PC-3 (cell line): Measurements from ENCODE around the gene GPR18. TPM values are rescaled to one million over a fixed set of nuclear protein-coding genes. Genes with fewer than 3 reads are reported as not detected.

Experiments used
- ATAC-seq: fragments of 200-7000 bp; cut with Tn5 transposase; 2 replicates; pipeline ENCODE4 v1.9.1; 2020; ENCODE audit warnings: mild to moderate bottlenecking, moderate library complexity
- BruUV-seq: library from RNA; stranded (reverse); fragments of 400-500 nt; replicated peaks from 2 replicates; lab custom pipeline; 2021; lab: Mats Ljungman, UMichigan
- CTCF ChIA-PET: fragments of 300-600 bp; sonication (Branson Sonifier 250); formaldehyde crosslinking; loops from one replicate; lab custom pipeline; 2022; ENCODE audit warnings: antibody characterized with exemption; lab: Charles Lee
- POLR2A ChIA-PET: fragments of 300-600 bp; sonication (Branson Sonifier 250); formaldehyde crosslinking; loops from one replicate; lab custom pipeline; 2022; ENCODE audit warnings: antibody characterized with exemption; ENCODE audit not compliant: unreplicated experiment; lab: Charles Lee
- DNase-seq: peaks from one replicate; pipeline ENCODE4 v3.0.0-alpha.2; 2015
- H2AFZ ChIP-seq: fragments of 300-600 bp; sonication (generic); 2 replicates; pipeline ENCODE4 v1.6.0; 2016; ENCODE audit warnings: antibody characterized with exemption, low read length
- H3F3A ChIP-seq: fragments of 300-600 bp; sonication (generic); one replicate; pipeline ENCODE4 v1.6.0; 2017; ENCODE audit warnings: antibody characterized with exemption, low read length, control low read depth, mild to moderate bottlenecking; ENCODE audit not compliant: unreplicated experiment
- H3K27ac ChIP-seq: fragments of 300-600 bp; sonication (generic); 2 replicates; pipeline ENCODE4 v1.5.1; 2016; ENCODE audit warnings: mild to moderate bottlenecking, low read length
- H3K27me3 ChIP-seq: fragments of 300-600 bp; sonication (generic); 2 replicates; pipeline ENCODE4 v1.6.1; 2016; ENCODE audit warnings: low read length, mixed read lengths
- H3K36me3 ChIP-seq: fragments of 300-600 bp; sonication (generic); 2 replicates; pipeline ENCODE4 v1.6.1; 2016; ENCODE audit warnings: low read depth, mixed run types, low read length, mixed read lengths
- H3K4me1 ChIP-seq: fragments of 300-600 bp; sonication (generic); 2 replicates; pipeline ENCODE4 v1.5.1; 2016; ENCODE audit warnings: low read length; ENCODE audit not compliant: insufficient read depth
- H3K4me2 ChIP-seq: fragments of 300-600 bp; sonication (generic); 2 replicates; pipeline ENCODE4 v1.6.0; 2016; ENCODE audit warnings: low read length
- H3K4me3 ChIP-seq: fragments of 300-600 bp; sonication (generic); 2 replicates; pipeline ENCODE4 v1.5.1; 2016; ENCODE audit warnings: mild to moderate bottlenecking, low read length, mixed read lengths
- H3K79me2 ChIP-seq: fragments of 300-600 bp; sonication (generic); 2 replicates; pipeline ENCODE4 v1.6.1; 2017; ENCODE audit warnings: low read length, mixed read lengths
- H3K9ac ChIP-seq: fragments of 300-600 bp; sonication (generic); 2 replicates; pipeline ENCODE4 v1.6.0; 2016; ENCODE audit warnings: mild to moderate bottlenecking, low read length
- H3K9me2 ChIP-seq: fragments of 300-600 bp; sonication (generic); replicated peaks from 2 replicates; pipeline ENCODE4 v1.6.1; 2016; ENCODE audit warnings: mixed run types, low read length, mixed read lengths
- H3K9me3 ChIP-seq: fragments of 300-600 bp; sonication (generic); 2 replicates; pipeline ENCODE4 v1.6.1; 2016; ENCODE audit warnings: low read length, mixed read lengths
- H4K20me1 ChIP-seq: fragments of 300-600 bp; sonication (generic); 2 replicates; pipeline ENCODE4 v1.6.1; 2016; ENCODE audit warnings: low read length, mixed read lengths
- CTCF ChIP-seq: fragments of 300-600 bp; sonication (generic); conservative IDR thresholded peaks from 2 replicates; pipeline ENCODE4 v1.5.1; 2017; ENCODE audit warnings: antibody characterized with exemption, low read depth, mild to moderate bottlenecking, low read length
- EZH2 ChIP-seq: fragments of 300-600 bp; sonication (generic); IDR thresholded peaks from one replicate; pipeline ENCODE4 v1.6.1; 2017; ENCODE audit warnings: antibody characterized with exemption, mild to moderate bottlenecking, low read length; ENCODE audit not compliant: unreplicated experiment
- EZH2phosphoT487 ChIP-seq: fragments of 300-600 bp; sonication (generic); IDR thresholded peaks from 2 replicates; pipeline ENCODE4 v1.6.1; 2018; ENCODE audit warnings: mild to moderate bottlenecking, antibody characterized with exemption, low read length, borderline replicate concordance
- intact Hi-C: fragments of 100-400 bp; cut with micrococcal nuclease; formaldehyde crosslinking; loops from 2 replicates; pipeline ENCODE4 v1.9.0; 2023
- total RNA-seq: library from RNA; depleted of rRNA; stranded (reverse); fragments of >200 nt; gene quantifications from 2 replicates; pipeline ENCODE4 v1.2.3, GENCODE V29; 2014

The GPR18 gene
- total RNA-seq, 1 experiment from 2014 or later, result not detected

GRCh38 chr13:99302637-99303505 lies 44.7 kb upstream of the GPR18 start:
- BruUV-seq, result no TSS peak
- no peak overlapping the region for H3K4me2 ChIP-seq
- H3K27ac ChIP-seq, result no peak overlapping the region
- peaks cover 9% of the 10 kb centered on the region for H3K4me1 ChIP-seq
- no peaks in the 10 kb centered on the region for H4K20me1 ChIP-seq
- H3K9ac ChIP-seq, result no peak overlapping the region
- ATAC-seq, result no peak
- no peaks in the 10 kb centered on the region for H3F3A ChIP-seq
- no peak for TF ChIP-seq EZH2
- no peak overlapping the region for H3K4me3 ChIP-seq
- H3K9me2 ChIP-seq, result no peaks in the 10 kb centered on the region
- H3K79me2 ChIP-seq, result no peaks in the 10 kb centered on the region
- H2AFZ ChIP-seq, result no peak overlapping the region
- no peaks in the 10 kb centered on the region for H3K27me3 ChIP-seq
- ChIA-PET POLR2A (no interaction called here), CTCF (no interaction called here)
- intact Hi-C loops, result no loop called here
- H3K9me3 ChIP-seq, result no peaks in the 10 kb centered on the region
- no peak for DNase-seq
- no peaks in the 10 kb centered on the region for H3K36me3 ChIP-seq

DNA sequence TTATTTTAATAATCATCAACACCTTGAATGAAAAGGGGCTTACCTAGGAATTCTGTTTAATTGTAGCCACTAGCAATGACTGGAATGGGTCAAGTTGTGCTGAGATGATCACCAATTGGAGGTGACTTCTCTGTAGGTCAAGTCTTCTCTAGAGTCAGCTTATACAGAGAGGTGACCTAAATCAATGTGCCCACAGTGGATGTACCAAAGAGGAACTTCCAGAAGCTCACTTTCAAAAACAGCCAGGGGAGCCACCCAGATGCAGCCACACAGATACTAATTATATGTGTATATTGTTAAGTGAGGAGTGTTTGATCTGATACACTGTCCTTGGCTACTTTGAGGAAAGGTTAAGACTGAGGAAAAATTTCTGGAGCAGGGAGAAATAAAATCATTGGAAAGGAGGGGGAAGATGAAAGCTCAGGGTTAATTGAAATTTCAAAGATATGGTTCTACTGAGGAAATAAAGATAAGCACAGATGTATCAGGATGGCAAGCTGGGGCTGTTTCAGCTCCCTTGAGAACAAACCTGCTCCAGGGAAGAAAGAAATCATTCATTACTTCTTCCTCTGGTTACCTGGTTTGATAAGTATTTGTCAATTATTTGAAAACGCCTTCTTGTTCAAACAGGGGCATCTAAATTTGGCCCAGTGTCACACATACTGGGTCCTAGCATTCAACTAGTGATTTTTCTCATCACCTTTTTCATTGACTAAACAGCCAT lies 43.9 kb upstream of the GPR18 start:
- intact Hi-C loops, result no loop called here
- Histone ChIP-seq H3K9ac (no peak overlapping the region), H3K9me2 (no peaks in the 10 kb centered on the region), H3K27ac (no peak overlapping the region), H3K4me1 (peaks cover under 1% of the 10 kb centered on the region), H3K4me3 (no peak overlapping the region), H3F3A (no peaks in the 10 kb centered on the region), H3K27me3 (no peaks in the 10 kb centered on the region), H3K79me2 (no peaks in the 10 kb centered on the region), H3K4me2 (no peak overlapping the region), H4K20me1 (no peaks in the 10 kb centered on the region), H3K36me3 (no peaks in the 10 kb centered on the region), H3K9me3 (no peaks in the 10 kb centered on the region), H2AFZ (no peak overlapping the region)
- no peak for DNase-seq
- ATAC-seq, result no peak
- TF ChIP-seq EZH2 (no peak), EZH2phosphoT487 (no peak), CTCF (no peak)
- POLR2A ChIA-PET, result no interaction called here
- CTCF ChIA-PET, result no interaction called here
- BruUV-seq, result no TSS peak

DNA sequence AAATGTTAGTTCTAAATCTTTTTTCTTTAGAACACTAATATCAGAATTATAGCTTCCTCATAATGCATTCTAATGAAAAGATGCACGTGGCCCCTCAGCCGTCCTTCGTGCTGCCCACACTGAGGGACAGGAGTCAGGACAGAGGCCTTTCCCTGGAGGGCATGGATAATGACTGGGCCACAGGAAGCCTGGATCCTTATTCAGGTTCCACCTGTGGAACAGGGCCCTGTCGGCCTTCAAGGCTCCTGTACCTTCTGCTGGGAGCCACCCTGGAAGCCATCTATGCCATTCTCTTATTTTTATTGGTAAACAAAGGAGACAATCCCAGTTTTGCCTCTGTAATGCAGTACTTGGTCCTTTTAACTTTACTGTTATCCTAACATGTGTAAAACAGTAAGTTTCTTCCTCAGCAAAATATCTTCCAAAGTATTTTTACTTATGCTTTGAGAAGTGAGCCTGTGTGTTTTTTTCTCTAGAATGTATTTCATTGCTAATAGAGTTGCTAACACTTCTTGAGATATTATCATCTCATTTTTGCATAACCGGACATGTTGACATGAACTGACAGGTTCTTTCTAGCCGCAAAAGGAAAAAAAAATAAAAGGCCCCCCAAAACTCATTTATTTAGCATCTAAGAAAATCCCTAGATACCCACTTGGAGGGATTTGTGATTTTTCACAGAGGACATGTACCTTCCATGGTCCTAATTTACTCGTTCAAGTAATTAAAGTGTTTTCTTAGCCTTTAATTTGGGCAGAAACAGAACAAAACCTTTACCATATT lies 43.1 kb upstream of the GPR18 start:
- ChIA-PET POLR2A (no interaction called here), CTCF (no interaction called here)
- Histone ChIP-seq H3K4me2 (no peak overlapping the region), H3K4me1 (no peaks in the 10 kb centered on the region), H3K27me3 (no peaks in the 10 kb centered on the region), H3K4me3 (no peak overlapping the region), H3F3A (no peaks in the 10 kb centered on the region), H2AFZ (no peak overlapping the region), H3K9ac (no peak overlapping the region), H3K36me3 (no peaks in the 10 kb centered on the region), H4K20me1 (no peaks in the 10 kb centered on the region), H3K79me2 (no peaks in the 10 kb centered on the region), H3K9me3 (no peaks in the 10 kb centered on the region), H3K9me2 (no peaks in the 10 kb centered on the region), H3K27ac (no peak overlapping the region)
- intact Hi-C loops, result no loop called here
- no peak for TF ChIP-seq EZH2phosphoT487
- no TSS peak for BruUV-seq
- DNase-seq (no peak), ATAC-seq (no peak)
